GM23338 (cell line): ENCODE measurements around the gene KDM6B.

Experiments
- CREB1 ChIP-seq: fragments of 250-450 bp; sonication (Bioruptor Pico); IDR thresholded peaks from 2 replicates; pipeline ENCODE4 v1.5.0; 2020; ENCODE audit warnings: low read depth, mild to moderate bottlenecking, moderate library complexity
- ETS1 ChIP-seq: IDR thresholded peaks from 2 replicates; pipeline ENCODE4 v1.6.1; 2016; ENCODE audit warnings: antibody characterized with exemption
- EZH2 ChIP-seq: fragments of 200-600 bp; sonication (generic); IDR thresholded peaks from one replicate; pipeline ENCODE4 v1.8.0; 2017; ENCODE audit warnings: antibody characterized with exemption, mild to moderate bottlenecking, low read depth; ENCODE audit not compliant: unreplicated experiment
- EZH2phosphoT487 ChIP-seq: fragments of 200-600 bp; sonication (generic); IDR thresholded peaks from one replicate; pipeline ENCODE4 v1.8.1; 2018; ENCODE audit warnings: antibody characterized with exemption; ENCODE audit not compliant: unreplicated experiment
- NANOG ChIP-seq: IDR thresholded peaks from 2 replicates; pipeline ENCODE4 v1.6.1; 2016; ENCODE audit warnings: antibody characterized with exemption, borderline replicate concordance
- POLR2AphosphoS5 ChIP-seq: IDR thresholded peaks from 2 replicates; pipeline ENCODE4 v1.6.1; 2016; ENCODE audit warnings: antibody characterized with exemption, low read depth
- STAT1 ChIP-seq: IDR thresholded peaks from one replicate; pipeline ENCODE4 v1.6.1; 2016; ENCODE audit warnings: antibody characterized with exemption; ENCODE audit not compliant: unreplicated experiment
- TF ChIP-seq, protein P1 (sequence below), 2 experiments: fragments of 200-600 bp in 1 of 2; sonication (generic) in 1 of 2; conservative IDR thresholded peaks; 2 replicates each; pipeline versions ENCODE4 v1.5.1 to v1.6.1; 2016 to 2017; ENCODE audit warnings: antibody characterized with exemption in 2 of 2, low read depth in 2 of 2, mild to moderate bottlenecking in 2 of 2, moderate library complexity in 1 of 2
- TF ChIP-seq, protein P2 (sequence below): IDR thresholded peaks from one replicate; pipeline ENCODE4 v1.6.1; 2018; ENCODE audit warnings: antibody characterized with exemption; ENCODE audit not compliant: unreplicated experiment

DNA sequence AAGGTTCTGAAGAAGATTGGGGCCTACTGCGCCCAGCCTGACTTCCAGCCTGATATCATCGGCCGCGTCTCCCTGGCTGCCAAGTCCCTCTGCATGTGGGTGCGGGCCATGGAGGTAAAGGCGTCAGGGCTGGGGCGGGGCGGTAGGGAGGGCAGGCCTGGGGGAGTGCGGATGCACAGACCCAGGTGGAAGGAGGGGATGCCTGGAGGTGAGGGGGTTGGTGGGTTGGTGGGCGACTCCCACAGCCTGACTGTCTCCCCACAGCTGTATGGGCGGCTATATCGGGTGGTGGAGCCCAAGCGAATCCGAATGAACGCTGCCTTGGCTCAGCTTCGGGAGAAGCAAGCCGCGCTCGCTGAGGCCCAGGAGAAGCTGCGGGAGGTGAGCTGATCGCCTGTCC is 26.8 kb upstream of the KDM6B start:
- TF ChIP-seq, protein P1, sequence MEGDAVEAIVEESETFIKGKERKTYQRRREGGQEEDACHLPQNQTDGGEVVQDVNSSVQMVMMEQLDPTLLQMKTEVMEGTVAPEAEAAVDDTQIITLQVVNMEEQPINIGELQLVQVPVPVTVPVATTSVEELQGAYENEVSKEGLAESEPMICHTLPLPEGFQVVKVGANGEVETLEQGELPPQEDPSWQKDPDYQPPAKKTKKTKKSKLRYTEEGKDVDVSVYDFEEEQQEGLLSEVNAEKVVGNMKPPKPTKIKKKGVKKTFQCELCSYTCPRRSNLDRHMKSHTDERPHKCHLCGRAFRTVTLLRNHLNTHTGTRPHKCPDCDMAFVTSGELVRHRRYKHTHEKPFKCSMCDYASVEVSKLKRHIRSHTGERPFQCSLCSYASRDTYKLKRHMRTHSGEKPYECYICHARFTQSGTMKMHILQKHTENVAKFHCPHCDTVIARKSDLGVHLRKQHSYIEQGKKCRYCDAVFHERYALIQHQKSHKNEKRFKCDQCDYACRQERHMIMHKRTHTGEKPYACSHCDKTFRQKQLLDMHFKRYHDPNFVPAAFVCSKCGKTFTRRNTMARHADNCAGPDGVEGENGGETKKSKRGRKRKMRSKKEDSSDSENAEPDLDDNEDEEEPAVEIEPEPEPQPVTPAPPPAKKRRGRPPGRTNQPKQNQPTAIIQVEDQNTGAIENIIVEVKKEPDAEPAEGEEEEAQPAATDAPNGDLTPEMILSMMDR (conservative IDR thresholded peaks at IDR 0.05; ENCODE audit: low read depth in 2 of 2), result no peak
- TF ChIP-seq POLR2AphosphoS5, result no peak
- no peak for TF ChIP-seq EZH2
- TF ChIP-seq CREB1 (CRISPR knock-in tag), result no peak
- TF ChIP-seq, protein P2, sequence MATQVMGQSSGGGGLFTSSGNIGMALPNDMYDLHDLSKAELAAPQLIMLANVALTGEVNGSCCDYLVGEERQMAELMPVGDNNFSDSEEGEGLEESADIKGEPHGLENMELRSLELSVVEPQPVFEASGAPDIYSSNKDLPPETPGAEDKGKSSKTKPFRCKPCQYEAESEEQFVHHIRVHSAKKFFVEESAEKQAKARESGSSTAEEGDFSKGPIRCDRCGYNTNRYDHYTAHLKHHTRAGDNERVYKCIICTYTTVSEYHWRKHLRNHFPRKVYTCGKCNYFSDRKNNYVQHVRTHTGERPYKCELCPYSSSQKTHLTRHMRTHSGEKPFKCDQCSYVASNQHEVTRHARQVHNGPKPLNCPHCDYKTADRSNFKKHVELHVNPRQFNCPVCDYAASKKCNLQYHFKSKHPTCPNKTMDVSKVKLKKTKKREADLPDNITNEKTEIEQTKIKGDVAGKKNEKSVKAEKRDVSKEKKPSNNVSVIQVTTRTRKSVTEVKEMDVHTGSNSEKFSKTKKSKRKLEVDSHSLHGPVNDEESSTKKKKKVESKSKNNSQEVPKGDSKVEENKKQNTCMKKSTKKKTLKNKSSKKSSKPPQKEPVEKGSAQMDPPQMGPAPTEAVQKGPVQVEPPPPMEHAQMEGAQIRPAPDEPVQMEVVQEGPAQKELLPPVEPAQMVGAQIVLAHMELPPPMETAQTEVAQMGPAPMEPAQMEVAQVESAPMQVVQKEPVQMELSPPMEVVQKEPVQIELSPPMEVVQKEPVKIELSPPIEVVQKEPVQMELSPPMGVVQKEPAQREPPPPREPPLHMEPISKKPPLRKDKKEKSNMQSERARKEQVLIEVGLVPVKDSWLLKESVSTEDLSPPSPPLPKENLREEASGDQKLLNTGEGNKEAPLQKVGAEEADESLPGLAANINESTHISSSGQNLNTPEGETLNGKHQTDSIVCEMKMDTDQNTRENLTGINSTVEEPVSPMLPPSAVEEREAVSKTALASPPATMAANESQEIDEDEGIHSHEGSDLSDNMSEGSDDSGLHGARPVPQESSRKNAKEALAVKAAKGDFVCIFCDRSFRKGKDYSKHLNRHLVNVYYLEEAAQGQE, result no peak
- no peak for TF ChIP-seq STAT1
- no peak for TF ChIP-seq EZH2phosphoT487
- TF ChIP-seq ETS1, result no peak
- TF ChIP-seq NANOG, result no peak
